MCF 10A (cell line): ENCODE data around the gene YTHDF1. TPM values are rescaled to one million over a fixed set of nuclear protein-coding genes. Genes with fewer than 3 reads are reported as not detected.
"Not testable (repeated sequence)": the region's sequence is repeated elsewhere in the genome, so short reads cannot be mapped to it uniquely, and the experiment has no call there.

Source experiments
- BruUV-seq: library from RNA; stranded (reverse); fragments of 400-500 nt; replicated peaks from 2 replicates; lab custom pipeline; 2021; lab: Mats Ljungman, UMichigan
- CTCF ChIA-PET: fragments of 300-600 bp; sonication (Branson Sonifier 250); formaldehyde crosslinking; extraction: SDS; loops from one replicate; lab custom pipeline; 2021; ENCODE audit warnings: antibody characterized with exemption, inconsistent platforms; lab: Yijun Ruan, JAX
- POLR2A ChIA-PET: fragments of 300-600, 350-650 bp; sonication (Branson Sonifier 250); formaldehyde crosslinking; extraction: SDS; loops from one replicate; lab custom pipeline; 2020; ENCODE audit warnings: antibody characterized with exemption, inconsistent platforms; lab: Yijun Ruan, JAX
- DNase-seq: peaks from one replicate; pipeline ENCODE4 v3.0.0-alpha.2; 2018; ENCODE audit not compliant: unreplicated experiment
- H3K27ac Mint-ChIP-seq: one replicate; pipeline ENCODE4 v1.8.0; 2022; ENCODE audit warnings: mild to moderate bottlenecking, low read depth, mixed read lengths; ENCODE audit not compliant: unreplicated experiment
- H3K27me3 Mint-ChIP-seq: one replicate; pipeline ENCODE4 v1.8.0; 2022; ENCODE audit warnings: mixed read lengths; ENCODE audit not compliant: insufficient read depth, unreplicated experiment
- H3K36me3 Mint-ChIP-seq: one replicate; pipeline ENCODE4 v1.8.0; 2022; ENCODE audit warnings: mild to moderate bottlenecking, moderate library complexity, mixed read lengths; ENCODE audit not compliant: insufficient read depth, unreplicated experiment
- H3K4me1 Mint-ChIP-seq: one replicate; pipeline ENCODE4 v1.8.0; 2022; ENCODE audit warnings: mixed read lengths; ENCODE audit not compliant: insufficient read depth, unreplicated experiment
- H3K4me3 Mint-ChIP-seq: one replicate; pipeline ENCODE4 v1.8.0; 2022; ENCODE audit warnings: mild to moderate bottlenecking, moderate library complexity, mixed read lengths; ENCODE audit not compliant: unreplicated experiment
- H3K9me3 Mint-ChIP-seq: one replicate; pipeline ENCODE4 v1.8.0; 2022; ENCODE audit warnings: mixed read lengths; ENCODE audit not compliant: unreplicated experiment
- intact Hi-C: fragments of 100-400 bp; cut with micrococcal nuclease; formaldehyde crosslinking; loops from 2 replicates; pipeline ENCODE4 v1.14.1; 2022
- total RNA-seq: library from RNA; stranded (reverse); gene quantifications from 2 replicates; pipeline ENCODE4 v1.2.3, GENCODE V29; 2022
- TF ChIP-seq, protein P1 (sequence below): fragments of 200-600 bp; IDR thresholded peaks from one replicate; pipeline ENCODE4 v1.8.0; 2022; ENCODE audit warnings: antibody characterized with exemption, mild to moderate bottlenecking; ENCODE audit not compliant: unreplicated experiment

Gene YTHDF1
- total RNA-seq, 1 experiment from 2014 or later = 49.5 TPM

DNA sequence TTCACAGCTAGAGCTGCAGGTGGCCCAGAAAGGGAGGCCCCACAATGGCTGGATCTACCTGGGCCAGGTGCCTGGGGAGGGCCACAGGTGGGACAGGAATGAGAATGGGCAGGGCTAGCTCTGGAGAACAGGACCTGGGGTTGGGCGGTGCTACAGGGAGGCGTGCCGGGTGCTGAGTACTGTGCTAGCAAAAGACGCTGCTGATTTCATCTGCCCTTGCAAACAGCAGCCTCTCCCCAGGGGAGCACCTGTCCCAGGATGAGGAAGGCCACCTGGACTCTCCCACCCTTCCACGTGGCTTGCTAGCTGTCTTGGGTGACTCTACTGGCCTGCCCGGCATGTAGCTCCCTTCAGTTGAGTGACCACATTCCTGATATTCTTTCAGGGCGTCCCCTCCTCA lies 6.6 kb upstream of the YTHDF1 start:
- H3K4me3 Mint-ChIP-seq = no peak overlapping the region
- CTCF ChIA-PET = interaction anchor here (0.6 to 4.9 kb wide), 38 partner anchors 10 to 557 kb away, joined by 3 to 115 read pairs (median 10); partner anchors contain the start of genes ARFGAP1, BIRC7, NKAIN4 and YTHDF1
- BruUV-seq = no TSS peak
- no peak for DNase-seq
- intact Hi-C loops = loop anchor here (2.0 kb wide), 1 partner anchor 158 kb away; no protein-coding TSS in a partner anchor
- TF ChIP-seq, protein P1, sequence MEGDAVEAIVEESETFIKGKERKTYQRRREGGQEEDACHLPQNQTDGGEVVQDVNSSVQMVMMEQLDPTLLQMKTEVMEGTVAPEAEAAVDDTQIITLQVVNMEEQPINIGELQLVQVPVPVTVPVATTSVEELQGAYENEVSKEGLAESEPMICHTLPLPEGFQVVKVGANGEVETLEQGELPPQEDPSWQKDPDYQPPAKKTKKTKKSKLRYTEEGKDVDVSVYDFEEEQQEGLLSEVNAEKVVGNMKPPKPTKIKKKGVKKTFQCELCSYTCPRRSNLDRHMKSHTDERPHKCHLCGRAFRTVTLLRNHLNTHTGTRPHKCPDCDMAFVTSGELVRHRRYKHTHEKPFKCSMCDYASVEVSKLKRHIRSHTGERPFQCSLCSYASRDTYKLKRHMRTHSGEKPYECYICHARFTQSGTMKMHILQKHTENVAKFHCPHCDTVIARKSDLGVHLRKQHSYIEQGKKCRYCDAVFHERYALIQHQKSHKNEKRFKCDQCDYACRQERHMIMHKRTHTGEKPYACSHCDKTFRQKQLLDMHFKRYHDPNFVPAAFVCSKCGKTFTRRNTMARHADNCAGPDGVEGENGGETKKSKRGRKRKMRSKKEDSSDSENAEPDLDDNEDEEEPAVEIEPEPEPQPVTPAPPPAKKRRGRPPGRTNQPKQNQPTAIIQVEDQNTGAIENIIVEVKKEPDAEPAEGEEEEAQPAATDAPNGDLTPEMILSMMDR = no peak
- no peaks in the 10 kb centered on the region for H3K9me3 Mint-ChIP-seq
- H3K4me1 Mint-ChIP-seq = peaks cover 9% of the 10 kb centered on the region
- no peak overlapping the region for H3K27ac Mint-ChIP-seq
- POLR2A ChIA-PET = interaction anchor here (0.6 to 3.3 kb wide), 2 partner anchors 8 to 26 kb away, joined by 3 to 14 read pairs; no protein-coding TSS in a partner anchor
- no peaks in the 10 kb centered on the region for H3K36me3 Mint-ChIP-seq
- H3K27me3 Mint-ChIP-seq = peaks cover 17% of the 10 kb centered on the region

- H3K9me3 Mint-ChIP-seq, BruUV-seq, H3K4me3 Mint-ChIP-seq, POLR2A ChIA-PET, H3K27ac Mint-ChIP-seq, H3K4me1 Mint-ChIP-seq, DNase-seq, H3K36me3 Mint-ChIP-seq: not testable (repeated sequence)
- CTCF ChIA-PET = interaction anchor here (0.8 to 3.9 kb wide), 7 partner anchors 9 to 160 kb away, joined by 3 to 46 read pairs (median 4); no protein-coding TSS in a partner anchor
- peaks cover 17% of the 10 kb centered on the region for H3K27me3 Mint-ChIP-seq
- intact Hi-C loops = loop anchor here (2.0 kb wide), 1 partner anchor 159 kb away; no protein-coding TSS in a partner anchor
Measured at GRCh38 chr20:63221400-63222053, 5.6 kb upstream of the YTHDF1 start.

- ChIA-PET POLR2A (no interaction called here), CTCF (interaction anchor here (0.5 to 2.4 kb wide), 10 partner anchors 9 to 978 kb away, joined by 3 to 10 read pairs (median 4); no protein-coding TSS in a partner anchor)
- Mint-ChIP-seq H3K9me3 (no peaks in the 10 kb centered on the region), H3K27ac (no peak overlapping the region), H3K36me3 (no peaks in the 10 kb centered on the region), H3K27me3 (peaks cover 17% of the 10 kb centered on the region), H3K4me3 (no peak overlapping the region), H3K4me1 (peaks cover 9% of the 10 kb centered on the region)
- TF ChIP-seq, protein P1 = no peak
- intact Hi-C loops = no loop called here
- DNase-seq = no peak
- no TSS peak for BruUV-seq
Measured at GRCh38 chr20:63220696-63221399, 4.9 kb upstream of the YTHDF1 start.

DNA sequence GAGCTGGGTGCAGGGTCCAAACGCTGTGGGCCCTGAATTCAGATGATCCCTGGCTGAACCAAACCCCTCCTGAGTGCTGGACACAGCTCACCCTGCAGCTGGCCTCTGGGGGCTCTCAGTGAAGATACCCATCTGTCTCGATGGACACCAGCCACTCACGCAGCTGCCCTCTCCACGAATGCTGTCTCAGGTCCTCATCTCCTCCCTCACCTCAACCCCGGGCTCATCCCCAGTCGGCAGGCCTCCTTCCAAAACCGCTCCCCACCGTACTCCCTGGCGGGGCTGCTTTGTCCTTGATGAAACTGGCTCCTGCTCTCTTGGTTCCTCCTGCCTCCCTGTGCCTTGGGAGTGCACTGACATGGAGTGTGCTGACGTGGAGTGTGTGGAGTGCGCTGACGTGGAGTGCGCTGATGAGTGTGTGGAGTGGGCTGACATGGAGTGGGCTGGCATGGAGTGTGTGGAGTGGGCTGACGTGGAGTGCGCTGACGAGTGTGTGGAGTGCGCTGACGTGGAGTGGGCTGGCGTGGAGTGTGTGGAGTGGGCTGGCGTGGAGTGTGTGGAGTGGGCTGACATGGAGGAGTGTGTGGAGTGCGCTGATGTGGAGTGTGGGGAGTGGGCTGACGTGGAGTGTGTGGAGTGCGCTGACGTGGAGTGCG lies 4.1 kb upstream of the YTHDF1 start:
- DNase-seq = no peak
- BruUV-seq = no TSS peak
- intact Hi-C loops = no loop called here
- ChIA-PET POLR2A (interaction anchor here (0.6 kb wide), 1 partner anchor 9 kb away, joined by 3 read pairs; no protein-coding TSS in a partner anchor), CTCF (interaction anchor here (0.5 to 2.4 kb wide), 9 partner anchors 10 to 979 kb away, joined by 3 to 10 read pairs (median 3); no protein-coding TSS in a partner anchor)
- no peak overlapping the region for H3K4me3 Mint-ChIP-seq
- peaks cover 17% of the 10 kb centered on the region for H3K27me3 Mint-ChIP-seq
- H3K4me1 Mint-ChIP-seq = peaks cover 9% of the 10 kb centered on the region
- TF ChIP-seq, protein P1 = no peak
- H3K36me3 Mint-ChIP-seq = peaks cover 3% of the 10 kb centered on the region
- H3K9me3 Mint-ChIP-seq = no peaks in the 10 kb centered on the region
- H3K27ac Mint-ChIP-seq = no peak overlapping the region
